ENCODE measurements around the gene PSIP1.
"Not testable (repeated sequence)": the region's sequence is repeated elsewhere in the genome, so short reads cannot be mapped to it uniquely, and the experiment has no call there.

Gene PSIP1

GRCh38 chr9:15461601-15462000 lies 49.2 kb downstream of the PSIP1 start:
- H3K9me3 ChIP-seq (ENCODE audit: control insufficient read depth, insufficient read depth, low read length): no peaks in the 10 kb centered on the region
- no peaks in the 10 kb centered on the region for H3K27me3 ChIP-seq (ENCODE audit: control insufficient read depth, insufficient read depth, low read length)
- peaks cover 6% of the 10 kb centered on the region for H3K36me3 ChIP-seq (ENCODE audit: control insufficient read depth, insufficient read depth, low read length)
- no peaks in the 10 kb centered on the region for H3K4me1 ChIP-seq (ENCODE audit: control insufficient read depth, insufficient read depth, low read length)
- no peak overlapping the region for H3K4me3 ChIP-seq (ENCODE audit: low read depth, low read length)
- H3K9ac ChIP-seq (ENCODE audit: low read depth, low read length): no peak overlapping the region

- Histone ChIP-seq H3K27me3 (ENCODE audit: control insufficient read depth, insufficient read depth, low read length) (no peaks in the 10 kb centered on the region), H3K4me1 (ENCODE audit: control insufficient read depth, insufficient read depth, low read length) (no peaks in the 10 kb centered on the region), H3K4me3 (ENCODE audit: low read depth, low read length) (no peak overlapping the region), H3K36me3 (ENCODE audit: control insufficient read depth, insufficient read depth, low read length) (peaks cover 3% of the 10 kb centered on the region), H3K9ac (ENCODE audit: low read depth, low read length) (no peak overlapping the region), H3K9me3 (ENCODE audit: control insufficient read depth, insufficient read depth, low read length) (no peaks in the 10 kb centered on the region)
Measured at GRCh38 chr9:15461056-15461455, 49.7 kb downstream of the PSIP1 start.

GRCh38 chr9:15453956-15454355 lies 56.8 kb downstream of the PSIP1 start:
- peaks cover 6% of the 10 kb centered on the region for H3K36me3 ChIP-seq (ENCODE audit: control insufficient read depth, insufficient read depth, low read length)

GRCh38 chr9:15444141-15444540 lies 66.6 kb downstream of the PSIP1 start:
- Histone ChIP-seq H3K9ac (ENCODE audit: low read depth, low read length) (no peak overlapping the region), H3K4me3 (ENCODE audit: low read depth, low read length) (no peak overlapping the region), H3K36me3 (ENCODE audit: control insufficient read depth, insufficient read depth, low read length) (peaks cover 52% of the 10 kb centered on the region), H3K4me1 (ENCODE audit: control insufficient read depth, insufficient read depth, low read length) (no peaks in the 10 kb centered on the region), H3K9me3 (ENCODE audit: control insufficient read depth, insufficient read depth, low read length) (no peaks in the 10 kb centered on the region), H3K27me3 (ENCODE audit: control insufficient read depth, insufficient read depth, low read length) (no peaks in the 10 kb centered on the region)

More at GRCh38 chr9:15453956-15454355, 56.8 kb downstream of the PSIP1 start:
- no peak overlapping the region for H3K9ac ChIP-seq (ENCODE audit: low read depth, low read length)
- H3K27me3 ChIP-seq (ENCODE audit: control insufficient read depth, insufficient read depth, low read length): no peaks in the 10 kb centered on the region
- H3K9me3 ChIP-seq (ENCODE audit: control insufficient read depth, insufficient read depth, low read length): no peaks in the 10 kb centered on the region
- no peak overlapping the region for H3K4me3 ChIP-seq (ENCODE audit: low read depth, low read length)
- H3K4me1 ChIP-seq (ENCODE audit: control insufficient read depth, insufficient read depth, low read length): no peaks in the 10 kb centered on the region

GRCh38 chr9:15442264-15442663 lies 68.5 kb downstream of the PSIP1 start:
- not testable (repeated sequence) for H3K9me3 ChIP-seq (ENCODE audit: control insufficient read depth, insufficient read depth, low read length); H3K9ac ChIP-seq (ENCODE audit: low read depth, low read length); H3K4me3 ChIP-seq (ENCODE audit: low read depth, low read length); H3K27me3 ChIP-seq (ENCODE audit: control insufficient read depth, insufficient read depth, low read length); H3K4me1 ChIP-seq (ENCODE audit: control insufficient read depth, insufficient read depth, low read length)
- H3K36me3 ChIP-seq (ENCODE audit: control insufficient read depth, insufficient read depth, low read length): peaks cover 39% of the 10 kb centered on the region

- not testable (repeated sequence) for H3K4me1 ChIP-seq (ENCODE audit: control insufficient read depth, insufficient read depth, low read length); H3K9me3 ChIP-seq (ENCODE audit: control insufficient read depth, insufficient read depth, low read length); H3K9ac ChIP-seq (ENCODE audit: low read depth, low read length); H3K27me3 ChIP-seq (ENCODE audit: control insufficient read depth, insufficient read depth, low read length); H3K4me3 ChIP-seq (ENCODE audit: low read depth, low read length)
- H3K36me3 ChIP-seq (ENCODE audit: control insufficient read depth, insufficient read depth, low read length): peaks cover 34% of the 10 kb centered on the region
Measured at GRCh38 chr9:15441841-15442240, 68.9 kb downstream of the PSIP1 start.

GRCh38 chr9:15438891-15439290 lies 71.9 kb downstream of the PSIP1 start:
- H3K4me3 ChIP-seq (ENCODE audit: low read depth, low read length): no peak overlapping the region
- H3K9me3 ChIP-seq (ENCODE audit: control insufficient read depth, insufficient read depth, low read length): no peaks in the 10 kb centered on the region
- no peak overlapping the region for H3K9ac ChIP-seq (ENCODE audit: low read depth, low read length)
- no peaks in the 10 kb centered on the region for H3K27me3 ChIP-seq (ENCODE audit: control insufficient read depth, insufficient read depth, low read length)
- peaks cover 15% of the 10 kb centered on the region for H3K36me3 ChIP-seq (ENCODE audit: control insufficient read depth, insufficient read depth, low read length)
- H3K4me1 ChIP-seq (ENCODE audit: control insufficient read depth, insufficient read depth, low read length): no peaks in the 10 kb centered on the region

GRCh38 chr9:15433661-15434060 lies 77.1 kb downstream of the PSIP1 start:
- Histone ChIP-seq H3K36me3 (ENCODE audit: control insufficient read depth, insufficient read depth, low read length) (peaks cover 3% of the 10 kb centered on the region), H3K9me3 (ENCODE audit: control insufficient read depth, insufficient read depth, low read length) (no peaks in the 10 kb centered on the region), H3K27me3 (ENCODE audit: control insufficient read depth, insufficient read depth, low read length) (no peaks in the 10 kb centered on the region), H3K4me3 (ENCODE audit: low read depth, low read length) (no peak overlapping the region), H3K4me1 (ENCODE audit: control insufficient read depth, insufficient read depth, low read length) (no peaks in the 10 kb centered on the region), H3K9ac (ENCODE audit: low read depth, low read length) (no peak overlapping the region)

GRCh38 chr9:15433191-15433590 lies 77.6 kb downstream of the PSIP1 start:
- H3K9me3 ChIP-seq (ENCODE audit: control insufficient read depth, insufficient read depth, low read length): no peaks in the 10 kb centered on the region
- H3K4me1 ChIP-seq (ENCODE audit: control insufficient read depth, insufficient read depth, low read length): no peaks in the 10 kb centered on the region
- H3K27me3 ChIP-seq (ENCODE audit: control insufficient read depth, insufficient read depth, low read length): no peaks in the 10 kb centered on the region
- H3K9ac ChIP-seq (ENCODE audit: low read depth, low read length): no peak overlapping the region
- no peak overlapping the region for H3K4me3 ChIP-seq (ENCODE audit: low read depth, low read length)
- peaks cover 3% of the 10 kb centered on the region for H3K36me3 ChIP-seq (ENCODE audit: control insufficient read depth, insufficient read depth, low read length)

- Histone ChIP-seq H3K9ac (ENCODE audit: low read depth, low read length) (no peak overlapping the region), H3K36me3 (ENCODE audit: control insufficient read depth, insufficient read depth, low read length) (peaks cover 3% of the 10 kb centered on the region), H3K4me1 (ENCODE audit: control insufficient read depth, insufficient read depth, low read length) (no peaks in the 10 kb centered on the region), H3K27me3 (ENCODE audit: control insufficient read depth, insufficient read depth, low read length) (no peaks in the 10 kb centered on the region), H3K4me3 (ENCODE audit: low read depth, low read length) (no peak overlapping the region), H3K9me3 (ENCODE audit: control insufficient read depth, insufficient read depth, low read length) (no peaks in the 10 kb centered on the region)
Measured at GRCh38 chr9:15430920-15431844, 79.6 kb downstream of the PSIP1 start.

GRCh38 chr9:15427702-15428101 lies 83.1 kb downstream of the PSIP1 start:
- not testable (repeated sequence) for H3K36me3 ChIP-seq (ENCODE audit: control insufficient read depth, insufficient read depth, low read length); H3K27me3 ChIP-seq (ENCODE audit: control insufficient read depth, insufficient read depth, low read length); H3K4me3 ChIP-seq (ENCODE audit: low read depth, low read length)

GRCh38 chr9:15426019-15426418 lies 84.8 kb downstream of the PSIP1 start:
- Histone ChIP-seq H3K9me3 (ENCODE audit: control insufficient read depth, insufficient read depth, low read length) (no peaks in the 10 kb centered on the region), H3K4me3 (ENCODE audit: low read depth, low read length) (no peak overlapping the region), H3K9ac (ENCODE audit: low read depth, low read length) (no peak overlapping the region), H3K27me3 (ENCODE audit: control insufficient read depth, insufficient read depth, low read length) (no peaks in the 10 kb centered on the region), H3K4me1 (ENCODE audit: control insufficient read depth, insufficient read depth, low read length) (no peaks in the 10 kb centered on the region), H3K36me3 (ENCODE audit: control insufficient read depth, insufficient read depth, low read length) (peaks cover 9% of the 10 kb centered on the region)

More at GRCh38 chr9:15427702-15428101, 83.1 kb downstream of the PSIP1 start:
- not testable (repeated sequence) for H3K4me1 ChIP-seq (ENCODE audit: control insufficient read depth, insufficient read depth, low read length); H3K9me3 ChIP-seq (ENCODE audit: control insufficient read depth, insufficient read depth, low read length); H3K9ac ChIP-seq (ENCODE audit: low read depth, low read length)
